GM21717 (cell line): ENCODE data around the gene DNASE1L3.

Source experiments
- ATAC-seq: cut with Tn5 transposase; IDR thresholded peaks from one replicate; pipeline ENCODE4 v1.9.1; 2021; ENCODE audit warnings: mild to moderate bottlenecking, moderate library complexity; ENCODE audit not compliant: unreplicated experiment

DNASE1L3 gene

GRCh38 chr3:58180099-58180880 is 30.5 kb downstream of the DNASE1L3 start:
- ATAC-seq, result no peak

- no peak for ATAC-seq
These were observed 31.3 kb downstream of the DNASE1L3 start for GRCh38 chr3:58179235-58180098.

- no peak for ATAC-seq
These were observed 32.1 kb downstream of the DNASE1L3 start for GRCh38 chr3:58178528-58179234.

- peak; percentile 81 for ATAC-seq
These were observed 32.8 kb downstream of the DNASE1L3 start for GRCh38 chr3:58177747-58178527.

GRCh38 chr3:58176827-58177489 is 33.8 kb downstream of the DNASE1L3 start:
- ATAC-seq, result no peak

- no peak for ATAC-seq
These were observed 34.6 kb downstream of the DNASE1L3 start for GRCh38 chr3:58176185-58176530.

GRCh38 chr3:58175437-58176184 is 35.2 kb downstream of the DNASE1L3 start:
- no peak for ATAC-seq

- ATAC-seq, result no peak
These were observed 35.7 kb downstream of the DNASE1L3 start for GRCh38 chr3:58175187-58175436.

GRCh38 chr3:58173669-58174398 is 36.9 kb downstream of the DNASE1L3 start:
- no peak for ATAC-seq

GRCh38 chr3:58173029-58173668 is 37.6 kb downstream of the DNASE1L3 start:
- ATAC-seq, result no peak

GRCh38 chr3:58171126-58171525 is 39.6 kb downstream of the DNASE1L3 start:
- ATAC-seq, result no peak

GRCh38 chr3:58170376-58170775 is 40.4 kb downstream of the DNASE1L3 start:
- no peak for ATAC-seq

- ATAC-seq, result no peak
These were observed 41.4 kb downstream of the DNASE1L3 start for GRCh38 chr3:58169371-58169770.

- ATAC-seq, result no peak
These were observed 42.3 kb downstream of the DNASE1L3 start for GRCh38 chr3:58168498-58168897.

GRCh38 chr3:58167431-58168351 is 43.1 kb downstream of the DNASE1L3 start:
- no peak for ATAC-seq

- no peak for ATAC-seq
These were observed 45.6 kb downstream of the DNASE1L3 start for GRCh38 chr3:58164906-58165821.
